Stimulated activated CD4-positive, alpha-beta T cell treated with anti-CD3 and anti-CD28 coated beads, Interleukin-12 subunit alpha, Interleukin-12 subunit beta, amount 100 ng/mL, for 48 hours (primary cell): ENCODE data around the gene SFMBT2.

Experiments
- DNase-seq, 3 donors: peaks; one replicate each; pipeline ENCODE4 v3.0.0-alpha.2; 2020; ENCODE audit warnings: low read depth in 2 of 3, low spot score in 1 of 3

SFMBT2 gene

GRCh38 chr10:7117806-7118674, 292.8 kb downstream of the SFMBT2 start:
- DNase-seq: no peak

GRCh38 chr10:7117177-7117799, 293.5 kb downstream of the SFMBT2 start:
- DNase-seq: no peak

GRCh38 chr10:7111561-7111960, 299.3 kb downstream of the SFMBT2 start:
- DNase-seq: no peak

GRCh38 chr10:7111089-7111488, 299.7 kb downstream of the SFMBT2 start:
- no peak for DNase-seq
